Right lobe of liver (tissue), 6 donors: ENCODE results near the gene SPATA13. TPM values are rescaled to one million over a fixed set of nuclear protein-coding genes. Genes with fewer than 3 reads are reported as not detected.

ENCODE experiments used
- ATAC-seq, 4 donors: fragments of 200-7000 bp; cut with Tn5 transposase; one replicate each; pipeline ENCODE4 v1.9.1; 2020; ENCODE audit warnings: mild to moderate bottlenecking in 4 of 4, moderate library complexity in 4 of 4
- DNase-seq, 3 donors: peaks; one replicate each; pipeline ENCODE4 v3.0.0-alpha.2; 2020
- H3K27ac ChIP-seq, 3 donors: fragments of 200-600 bp; one replicate each; pipeline ENCODE4 v1.8.0; 2022
- H3K27me3 ChIP-seq, 2 donors: fragments of 200-600 bp; one replicate each; pipeline ENCODE4 v1.8.0; 2022
- H3K36me3 ChIP-seq, 4 donors: fragments of 200-600 bp; sonication (generic) in 1 of 4; one replicate each; pipeline versions ENCODE4 v1.5.1 to v1.8.0; 2017 to 2022; ENCODE audit warnings: control low read depth in 1 of 4
- H3K4me1 ChIP-seq, 4 donors: fragments of 200-600 bp; sonication (generic) in 1 of 4; one replicate each; pipeline versions ENCODE4 v1.5.1 to v1.8.0; 2017 to 2022; ENCODE audit warnings: control low read depth in 1 of 4
- H3K4me3 ChIP-seq, 3 donors: fragments of 200-600 bp; one replicate each; pipeline ENCODE4 v1.8.0; 2022
- H3K9me3 ChIP-seq, 4 donors: fragments of 200-600 bp; sonication (generic) in 1 of 4; one replicate each; pipeline versions ENCODE4 v1.5.1 to v1.8.0; 2017 to 2022; ENCODE audit warnings: control low read depth in 1 of 4
- POLR2A ChIP-seq: fragments of 450-650 bp; IDR thresholded peaks from one replicate; pipeline ENCODE4 v1.6.1; 2017; ENCODE audit warnings: antibody characterized with exemption, mild to moderate bottlenecking
- WGBS: methylation state at CpG from one replicate; pipeline ENCODE4 v1.1.6; 2018; ENCODE audit warnings: low coverage, low lambda C conversion rate; ENCODE audit not compliant: insufficient coverage; ENCODE audit errors: missing lambda C conversion rate; 5-methylcytosine and 5-hydroxymethylcytosine counted together
- intact Hi-C, 2 donors: fragments of 100-400 bp; cut with DNase I; formaldehyde crosslinking; loops; one replicate each; pipeline versions ENCODE4 v1.11.2 to v1.14.1; 2022
- total RNA-seq, 6 experiments: library from RNA; depleted of rRNA in 2 of 6; stranded (reverse); fragments of >200 nt in 2 of 6; fragmentation: NEBNext Ultra II Directional in 3 of 6; extraction: Animal tissue kit (Norgen Biotek cat#: 25700) in 3 of 6; gene quantifications; one replicate each; pipeline versions ENCODE4 v1.1.0 to v1.2.4, GENCODE V29; 2016 to 2023
- TF ChIP-seq, protein P1 (sequence below), 4 donors: fragments of 200-600 bp in 3 of 4; fragments of 450-650 bp in 1 of 4; IDR thresholded peaks; one replicate each; pipeline versions ENCODE4 v1.5.1 to v1.8.0; 2016 to 2022; ENCODE audit warnings: antibody characterized with exemption in 4 of 4, mild to moderate bottlenecking in 2 of 4
- donor health status: DM: no; HTN: yes; CAD: no.
- donor health status: DM: no; HTN: no; CAD: no.
- donor health status: DM: no; HTN: no; CAD: no.
- donor health status: DM: no; HTN: yes; CAD: no.
- donor health status: DM: no; HTN: yes; CAD: no.

SPATA13 gene
- total RNA-seq, 6 experiments from 2014 or later = 21.5 to 39.9 (median 30.5) TPM

DNA sequence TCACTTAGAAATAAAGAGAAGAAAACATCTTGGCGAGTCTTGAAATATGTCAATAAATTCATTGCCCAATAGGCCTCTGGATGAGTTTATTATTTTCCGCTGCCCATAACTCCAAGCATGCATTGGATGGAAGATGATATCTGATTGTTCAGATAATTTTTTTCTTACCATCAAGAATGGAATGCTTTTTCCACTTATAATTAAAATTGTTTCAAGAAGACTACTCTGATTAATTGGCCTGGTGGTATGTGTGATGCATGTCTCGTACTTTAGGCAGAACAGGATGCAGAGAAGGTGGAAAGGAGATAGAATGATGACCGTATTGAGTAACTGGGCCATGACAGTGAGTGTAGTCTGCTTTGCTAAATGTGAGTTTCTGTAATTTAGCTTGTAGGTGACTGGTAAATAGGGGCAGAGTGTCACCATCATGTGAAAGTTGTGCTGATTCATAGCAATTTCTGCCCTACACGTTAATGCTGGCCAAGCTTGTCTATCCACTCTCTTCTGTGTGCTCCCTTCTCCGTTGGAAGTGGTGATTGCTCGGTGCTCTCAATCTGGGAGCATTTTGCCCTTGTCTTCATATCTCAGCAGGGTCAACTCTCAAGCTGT lies 13.5 kb upstream of the SPATA13 start:
- H3K4me3 ChIP-seq = no peak overlapping the region
- TF ChIP-seq POLR2A = no peak
- TF ChIP-seq, protein P1, sequence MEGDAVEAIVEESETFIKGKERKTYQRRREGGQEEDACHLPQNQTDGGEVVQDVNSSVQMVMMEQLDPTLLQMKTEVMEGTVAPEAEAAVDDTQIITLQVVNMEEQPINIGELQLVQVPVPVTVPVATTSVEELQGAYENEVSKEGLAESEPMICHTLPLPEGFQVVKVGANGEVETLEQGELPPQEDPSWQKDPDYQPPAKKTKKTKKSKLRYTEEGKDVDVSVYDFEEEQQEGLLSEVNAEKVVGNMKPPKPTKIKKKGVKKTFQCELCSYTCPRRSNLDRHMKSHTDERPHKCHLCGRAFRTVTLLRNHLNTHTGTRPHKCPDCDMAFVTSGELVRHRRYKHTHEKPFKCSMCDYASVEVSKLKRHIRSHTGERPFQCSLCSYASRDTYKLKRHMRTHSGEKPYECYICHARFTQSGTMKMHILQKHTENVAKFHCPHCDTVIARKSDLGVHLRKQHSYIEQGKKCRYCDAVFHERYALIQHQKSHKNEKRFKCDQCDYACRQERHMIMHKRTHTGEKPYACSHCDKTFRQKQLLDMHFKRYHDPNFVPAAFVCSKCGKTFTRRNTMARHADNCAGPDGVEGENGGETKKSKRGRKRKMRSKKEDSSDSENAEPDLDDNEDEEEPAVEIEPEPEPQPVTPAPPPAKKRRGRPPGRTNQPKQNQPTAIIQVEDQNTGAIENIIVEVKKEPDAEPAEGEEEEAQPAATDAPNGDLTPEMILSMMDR (IDR thresholded peaks at IDR 0.05) = no peak
- DNase-seq (no peak), ATAC-seq (peak; percentile 11 to 56 (median 38))
- H3K9me3 ChIP-seq = no peaks in the 10 kb centered on the region
- no peaks in the 10 kb centered on the region for H3K4me1 ChIP-seq
- intact Hi-C loops = no loop called here
- H3K27ac ChIP-seq = peak overlapping the region in 1 of 3 donors; percentile 13
- H3K36me3 ChIP-seq = no peaks in the 10 kb centered on the region
- WGBS = 69% methylated on average over 6 of the region's 7 CpGs
- no peaks in the 10 kb centered on the region for H3K27me3 ChIP-seq

DNA sequence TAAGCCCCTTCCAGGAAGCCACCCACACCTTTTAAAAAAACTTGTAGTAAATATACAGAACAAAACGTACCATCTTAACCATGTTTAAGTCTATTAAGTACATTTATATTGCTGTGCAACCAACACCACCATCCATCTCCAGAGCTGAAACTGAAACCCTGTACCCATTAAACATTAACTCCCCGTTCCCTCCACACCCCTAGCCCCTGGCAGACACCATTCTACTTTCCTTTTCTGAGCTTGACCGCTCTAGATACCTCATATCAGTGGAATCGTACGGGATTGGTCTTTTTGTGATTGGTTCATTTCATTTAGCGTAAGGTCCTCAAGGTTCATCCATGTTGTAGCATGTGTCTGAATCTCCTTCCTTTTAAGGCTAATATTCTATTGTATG lies 13.0 kb upstream of the SPATA13 start:
- H3K27me3 ChIP-seq = no peaks in the 10 kb centered on the region
- H3K36me3 ChIP-seq = no peaks in the 10 kb centered on the region
- no peak overlapping the region for H3K4me3 ChIP-seq
- H3K9me3 ChIP-seq = no peaks in the 10 kb centered on the region
- peak; percentile 76 to 89 (median 86) for ATAC-seq
- no peaks in the 10 kb centered on the region for H3K4me1 ChIP-seq
- WGBS = 26% methylated on average over 6 of the region's 6 CpGs
- intact Hi-C loops = no loop called here
- H3K27ac ChIP-seq = peak overlapping the region in 1 of 3 donors; percentile 13
- TF ChIP-seq, protein P1 (IDR thresholded peaks at IDR 0.05) = no peak
- TF ChIP-seq POLR2A = no peak
- no peak for DNase-seq

DNA sequence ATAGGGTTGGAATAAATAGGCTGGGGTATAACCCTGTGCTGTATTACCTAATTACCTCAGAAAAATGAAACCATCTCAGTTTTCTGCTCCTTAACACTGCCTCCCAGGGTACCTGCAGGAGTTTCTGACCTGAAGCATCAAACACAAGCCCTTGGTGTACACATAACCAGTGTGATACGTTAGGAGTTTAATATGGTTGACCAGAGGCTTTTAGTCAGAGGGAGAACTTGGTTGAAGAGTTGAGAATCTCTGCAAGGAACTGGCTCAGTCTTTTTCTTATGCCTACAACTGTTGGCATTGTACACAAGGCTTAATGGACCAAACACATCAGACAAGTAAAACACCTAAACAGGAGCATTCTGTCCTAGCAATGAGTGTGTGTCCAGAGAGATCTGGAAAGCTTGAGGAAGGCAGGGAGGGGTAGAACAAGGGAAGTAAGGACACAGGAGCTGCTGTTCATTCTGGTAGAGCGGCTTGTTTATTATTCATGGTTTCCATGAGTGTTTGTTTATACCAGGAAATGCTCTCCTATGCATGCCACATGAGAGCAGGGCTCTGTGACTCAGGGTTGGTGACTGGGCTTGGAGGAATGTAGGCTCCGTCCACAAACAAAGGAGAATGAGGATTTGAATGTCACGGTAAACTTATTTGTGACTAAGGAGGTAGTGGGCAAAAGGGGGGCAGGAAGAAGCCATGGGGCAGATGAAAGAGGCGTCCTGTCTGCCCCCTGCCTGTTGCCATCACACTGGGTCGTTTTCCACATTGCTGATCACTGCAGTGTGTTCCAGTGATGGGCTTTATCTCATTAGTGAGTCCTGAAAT lies 11.9 kb upstream of the SPATA13 start:
- DNase-seq (no peak), ATAC-seq (peak in 2 of 4 donors; percentile 43 to 63)
- WGBS = 76% methylated on average over 4 of the region's 6 CpGs
- no peak overlapping the region for H3K27ac ChIP-seq
- H3K9me3 ChIP-seq = no peaks in the 10 kb centered on the region
- no peak for TF ChIP-seq POLR2A
- TF ChIP-seq, protein P1 (IDR thresholded peaks at IDR 0.05) = no peak
- no peaks in the 10 kb centered on the region for H3K27me3 ChIP-seq
- no peak overlapping the region for H3K4me3 ChIP-seq
- H3K4me1 ChIP-seq = peaks cover 0 to 9% (median 0%) of the 10 kb centered on the region in 4 donors
- H3K36me3 ChIP-seq = no peaks in the 10 kb centered on the region
- intact Hi-C loops = no loop called here

DNA sequence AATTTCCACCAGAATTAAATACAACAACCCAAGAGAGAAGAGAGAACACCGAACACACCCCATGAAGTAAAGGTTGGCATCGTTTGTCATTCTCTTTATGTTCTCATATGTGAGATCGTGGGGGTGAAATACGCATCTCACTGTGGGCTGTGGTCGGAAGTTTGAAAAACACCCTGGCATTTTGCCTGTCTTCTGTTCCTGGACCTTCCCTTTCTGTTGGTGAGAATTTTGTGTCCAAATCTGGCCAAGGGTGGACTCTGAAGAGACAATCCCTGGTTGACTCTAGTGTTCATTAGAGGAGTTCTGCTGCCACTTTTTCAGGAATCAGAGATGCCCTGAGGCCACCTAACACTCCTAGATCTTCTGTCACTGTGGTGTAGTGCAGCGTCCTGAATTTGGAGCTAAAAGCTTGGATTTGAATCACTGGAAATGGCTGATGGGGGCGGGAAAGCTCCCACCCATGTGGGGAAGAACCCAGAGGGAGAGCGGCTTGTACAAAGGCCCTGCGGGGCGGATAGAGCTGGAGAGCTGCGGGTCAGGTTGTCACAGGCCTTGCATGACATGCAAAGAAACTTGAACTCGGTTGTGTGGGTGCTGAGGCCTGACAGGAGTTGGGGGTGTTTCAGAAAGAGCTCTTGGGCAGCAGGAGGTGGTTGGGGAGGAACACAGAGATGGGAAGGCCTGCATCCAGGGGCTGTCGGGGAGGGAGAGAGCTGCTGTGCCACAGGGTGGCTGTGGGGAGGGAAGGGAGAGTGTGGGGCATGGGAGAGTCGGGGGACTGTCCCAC lies 11.1 kb upstream of the SPATA13 start:
- intact Hi-C loops = no loop called here
- H3K9me3 ChIP-seq = no peaks in the 10 kb centered on the region
- no peak overlapping the region for H3K27ac ChIP-seq
- DNase-seq (no peak), ATAC-seq (no peak)
- TF ChIP-seq, protein P1 (IDR thresholded peaks at IDR 0.05) = no peak
- no peak for TF ChIP-seq POLR2A
- H3K36me3 ChIP-seq = no peaks in the 10 kb centered on the region
- WGBS = 89% methylated on average over 13 of the region's 14 CpGs
- H3K4me3 ChIP-seq = no peak overlapping the region
- no peaks in the 10 kb centered on the region for H3K27me3 ChIP-seq
- H3K4me1 ChIP-seq = peaks cover 0 to 14% (median 0%) of the 10 kb centered on the region in 4 donors
